Cerebellar cortex (tissue), 1 donor: ENCODE results near the gene MELK.

ENCODE experiments used
- DNase-seq: peaks from one replicate; pipeline ENCODE4 v3.0.0-alpha.2; 2015; ENCODE audit warnings: low spot score

The MELK gene

GRCh38 chr9:36584620-36585460 lies 12.1 kb downstream of the MELK start:
- DNase-seq, result no peak

GRCh38 chr9:36590231-36590630 lies 17.5 kb downstream of the MELK start:
- no peak for DNase-seq

GRCh38 chr9:36592801-36593583 lies 20.3 kb downstream of the MELK start:
- DNase-seq, result no peak

- no peak for DNase-seq
Observed at GRCh38 chr9:36594213-36594612, 21.5 kb downstream of the MELK start.

- DNase-seq, result peak; percentile 33
Observed at GRCh38 chr9:36597412-36598178, 24.9 kb downstream of the MELK start.

- DNase-seq, result no peak
Observed at GRCh38 chr9:36598273-36598672, 25.6 kb downstream of the MELK start.

- DNase-seq, result no peak
Observed at GRCh38 chr9:36603006-36603405, 30.3 kb downstream of the MELK start.

- DNase-seq, result no peak
Observed at GRCh38 chr9:36609306-36609705, 36.6 kb downstream of the MELK start.

GRCh38 chr9:36622121-36622520 lies 49.4 kb downstream of the MELK start:
- DNase-seq, result no peak

GRCh38 chr9:36623280-36623679 lies 50.6 kb downstream of the MELK start:
- DNase-seq, result no peak

- DNase-seq, result peak; percentile 43
Observed at GRCh38 chr9:36625006-36625615, 52.4 kb downstream of the MELK start.

GRCh38 chr9:36632892-36633291 lies 60.2 kb downstream of the MELK start:
- DNase-seq, result peak; percentile 38

GRCh38 chr9:36637491-36638270 lies 65.0 kb downstream of the MELK start:
- DNase-seq, result peak; percentile 8

- no peak for DNase-seq
Observed at GRCh38 chr9:36640771-36641381, 68.2 kb downstream of the MELK start.

- no peak for DNase-seq
Observed at GRCh38 chr9:36642817-36643216, 70.1 kb downstream of the MELK start.

- no peak for DNase-seq
Observed at GRCh38 chr9:36656842-36657241, 84.1 kb downstream of the MELK start.

- DNase-seq, result no peak
Observed at GRCh38 chr9:36659500-36659899, 86.8 kb downstream of the MELK start.

- no peak for DNase-seq
Observed at GRCh38 chr9:36664806-36665205, 92.1 kb downstream of the MELK start.

GRCh38 chr9:36665387-36665786 lies 92.7 kb downstream of the MELK start:
- no peak for DNase-seq

- no peak for DNase-seq
Observed at GRCh38 chr9:36665921-36666431, 93.3 kb downstream of the MELK start.

- DNase-seq, result no peak
Observed at GRCh38 chr9:36671561-36671960, 98.9 kb downstream of the MELK start.
